ENCODE data around the gene TOPBP1.

DNA sequence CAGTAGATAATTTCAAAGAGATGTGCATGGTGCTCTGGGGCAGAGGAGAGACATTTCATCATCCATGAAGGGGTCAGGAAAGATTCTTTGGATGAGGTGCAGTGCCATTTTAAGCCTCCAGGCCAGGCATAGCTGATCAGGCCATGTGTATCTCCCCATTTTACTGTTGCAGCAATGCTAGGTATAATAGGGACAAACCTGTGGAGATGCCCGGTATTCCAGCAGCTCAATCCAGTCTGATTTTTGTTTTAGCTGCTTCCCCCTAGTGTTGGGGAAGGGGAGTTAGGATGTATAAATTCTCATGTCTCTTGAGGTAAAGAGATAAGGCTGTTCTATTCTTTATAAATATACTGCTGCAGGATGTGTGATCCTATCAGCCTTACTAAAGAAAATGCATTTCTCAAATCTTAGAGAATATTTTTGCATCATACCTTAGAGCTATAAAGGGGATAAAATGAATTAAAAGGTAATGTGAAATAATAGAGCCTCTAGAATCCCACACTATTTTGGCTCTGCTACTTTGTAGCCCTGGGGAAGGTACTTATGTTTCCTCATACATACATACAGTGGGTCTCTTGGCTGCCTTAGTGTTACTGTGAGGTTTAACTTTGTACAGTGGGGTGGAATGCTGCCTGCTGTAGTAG, 83.1 kb downstream of the TOPBP1 start:
- TF ChIP-seq, protein P1, sequence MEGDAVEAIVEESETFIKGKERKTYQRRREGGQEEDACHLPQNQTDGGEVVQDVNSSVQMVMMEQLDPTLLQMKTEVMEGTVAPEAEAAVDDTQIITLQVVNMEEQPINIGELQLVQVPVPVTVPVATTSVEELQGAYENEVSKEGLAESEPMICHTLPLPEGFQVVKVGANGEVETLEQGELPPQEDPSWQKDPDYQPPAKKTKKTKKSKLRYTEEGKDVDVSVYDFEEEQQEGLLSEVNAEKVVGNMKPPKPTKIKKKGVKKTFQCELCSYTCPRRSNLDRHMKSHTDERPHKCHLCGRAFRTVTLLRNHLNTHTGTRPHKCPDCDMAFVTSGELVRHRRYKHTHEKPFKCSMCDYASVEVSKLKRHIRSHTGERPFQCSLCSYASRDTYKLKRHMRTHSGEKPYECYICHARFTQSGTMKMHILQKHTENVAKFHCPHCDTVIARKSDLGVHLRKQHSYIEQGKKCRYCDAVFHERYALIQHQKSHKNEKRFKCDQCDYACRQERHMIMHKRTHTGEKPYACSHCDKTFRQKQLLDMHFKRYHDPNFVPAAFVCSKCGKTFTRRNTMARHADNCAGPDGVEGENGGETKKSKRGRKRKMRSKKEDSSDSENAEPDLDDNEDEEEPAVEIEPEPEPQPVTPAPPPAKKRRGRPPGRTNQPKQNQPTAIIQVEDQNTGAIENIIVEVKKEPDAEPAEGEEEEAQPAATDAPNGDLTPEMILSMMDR (IDR thresholded peaks at IDR 0.05) = peak; percentile 29 to 56 (median 46)
- no peak for TF ChIP-seq POLR2A (IDR thresholded peaks at IDR 0.05)
